Stomach (tissue), 9 donors: Measurements from ENCODE around the gene ERCC6L2. TPM values are rescaled to one million over a fixed set of nuclear protein-coding genes. Genes with fewer than 3 reads are reported as not detected.

ENCODE experiments used
- DNase-seq, 2 donors: peaks; one replicate each; pipeline versions ENCODE4 v3.0.0 to v3.0.0-alpha.2; 2013 to 2019
- H3K27ac ChIP-seq, 5 donors: fragments of 200-600 bp in 4 of 5; sonication (generic) in 4 of 5; one replicate each; pipeline ENCODE4 v1.5.1; 2013 to 2019; ENCODE audit warnings: mild to moderate bottlenecking in 1 of 5, moderate library complexity in 1 of 5
- H3K27me3 ChIP-seq, 3 donors: fragments of 200-600 bp; sonication (generic); one replicate each; pipeline ENCODE4 v1.5.1; 2017 to 2019; ENCODE audit warnings: mixed run types in 1 of 3
- H3K36me3 ChIP-seq, 4 donors: fragments of 200-600 bp; sonication (generic); 1 replicate in 3 of 4; 2 replicates in 1 of 4; pipeline ENCODE4 v1.5.1; 2016 to 2019
- H3K4me1 ChIP-seq, 4 donors: fragments of 200-600 bp; sonication (generic); one replicate each; pipeline ENCODE4 v1.5.1; 2016 to 2019
- H3K4me3 ChIP-seq, 4 donors: fragments of 200-600 bp; sonication (generic) in 3 of 4; one replicate each; pipeline ENCODE4 v1.5.1; 2016 to 2019; ENCODE audit warnings: mild to moderate bottlenecking in 1 of 4
- H3K9me3 ChIP-seq, 4 donors: fragments of 200-600 bp; sonication (generic); one replicate each; pipeline ENCODE4 v1.5.1; 2016 to 2019
- EP300 ChIP-seq: sonication (generic); formaldehyde crosslinking; IDR thresholded peaks from one replicate; pipeline ENCODE4 v1.6.1; 2017; ENCODE audit warnings: antibody characterized with exemption
- POLR2A ChIP-seq, 4 donors: fragments of 450-650 bp; IDR thresholded peaks; one replicate each; pipeline ENCODE4 v1.6.1; 2016; ENCODE audit warnings: antibody characterized with exemption in 4 of 4, control low read depth in 2 of 4, mild to moderate bottlenecking in 1 of 4, moderate library complexity in 1 of 4
- POLR2AphosphoS5 ChIP-seq, 3 donors: sonication (generic); formaldehyde crosslinking; IDR thresholded peaks; one replicate each; pipeline ENCODE4 v1.6.1; 2016; ENCODE audit warnings: antibody characterized with exemption in 3 of 3
- WGBS, 5 donors: extraction: QIAGEN DNeasy Blood & Tissue Kit in 3 of 5; methylation state at CpG; one replicate each; pipeline versions ENCODE4 v1.1.5 to v1.1.7; 2013 to 2018; 5-methylcytosine and 5-hydroxymethylcytosine counted together
- intact Hi-C: fragments of 100-400 bp; cut with DNase I; formaldehyde crosslinking; loops from one replicate; pipeline ENCODE4 v1.15.1; 2023; ENCODE audit warnings: low total_unique reads
- polyA plus RNA-seq, 3 donors: library from polyadenylated mRNA; stranded (reverse); fragments of 200-250 nt; gene quantifications; one replicate each; pipeline ENCODE4 v1.2.3, GENCODE V29; 2013
- total RNA-seq, 5 donors: library from RNA; depleted of rRNA; stranded (reverse); fragments of >200 nt; gene quantifications; one replicate each; pipeline versions ENCODE4 v1.1.0 to v1.2.3, GENCODE V29; 2014 to 2016
- TF ChIP-seq, protein P1 (sequence below), 7 experiments: fragments of 450-650 bp in 4 of 7; fragments of 200-600 bp in 3 of 7; sonication (generic) in 3 of 7; IDR thresholded peaks; one replicate each; pipeline ENCODE4 v1.5.1; 2016 to 2019; ENCODE audit warnings: antibody characterized with exemption in 7 of 7, control low read depth in 2 of 7, mild to moderate bottlenecking in 1 of 7
- donor health status: healthy with polysubstance abuse.
- donor health status: Bipolar disorder and iron deficiency.
- donor health status: healthy.

Gene ERCC6L2
- total and polyA plus RNA-seq, 8 donors, result 3.9 to 218 (median 34.1) TPM

DNA sequence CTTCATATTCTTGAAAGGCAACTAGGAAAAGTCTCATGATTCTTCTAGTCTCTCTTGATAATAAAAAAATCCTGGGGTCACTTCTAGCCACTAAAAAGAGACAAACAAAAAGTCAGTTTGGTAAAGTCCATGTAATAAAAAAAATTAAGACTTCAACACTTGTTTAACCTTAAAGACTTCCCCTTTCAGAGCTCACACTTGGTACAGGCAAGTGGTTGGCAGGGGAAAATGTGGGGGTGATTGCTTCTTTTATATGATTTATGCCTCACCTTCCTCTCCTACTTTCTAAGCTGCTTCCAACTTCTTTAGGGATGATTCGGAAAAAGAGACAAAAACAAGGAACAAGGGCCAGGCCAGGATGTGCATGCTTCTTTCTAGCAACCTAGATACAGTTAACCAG is 5.1 kb upstream of the ERCC6L2 start:
- H3K4me1 ChIP-seq, result peaks cover 4 to 14% (median 10%) of the 10 kb centered on the region in 4 donors
- intact Hi-C loops, result no loop called here
- no peaks in the 10 kb centered on the region for H3K27me3 ChIP-seq
- H3K4me3 ChIP-seq, result no peak overlapping the region
- no peak for TF ChIP-seq EP300
- no peak for TF ChIP-seq POLR2A (IDR thresholded peaks at IDR 0.05)
- TF ChIP-seq, protein P1, sequence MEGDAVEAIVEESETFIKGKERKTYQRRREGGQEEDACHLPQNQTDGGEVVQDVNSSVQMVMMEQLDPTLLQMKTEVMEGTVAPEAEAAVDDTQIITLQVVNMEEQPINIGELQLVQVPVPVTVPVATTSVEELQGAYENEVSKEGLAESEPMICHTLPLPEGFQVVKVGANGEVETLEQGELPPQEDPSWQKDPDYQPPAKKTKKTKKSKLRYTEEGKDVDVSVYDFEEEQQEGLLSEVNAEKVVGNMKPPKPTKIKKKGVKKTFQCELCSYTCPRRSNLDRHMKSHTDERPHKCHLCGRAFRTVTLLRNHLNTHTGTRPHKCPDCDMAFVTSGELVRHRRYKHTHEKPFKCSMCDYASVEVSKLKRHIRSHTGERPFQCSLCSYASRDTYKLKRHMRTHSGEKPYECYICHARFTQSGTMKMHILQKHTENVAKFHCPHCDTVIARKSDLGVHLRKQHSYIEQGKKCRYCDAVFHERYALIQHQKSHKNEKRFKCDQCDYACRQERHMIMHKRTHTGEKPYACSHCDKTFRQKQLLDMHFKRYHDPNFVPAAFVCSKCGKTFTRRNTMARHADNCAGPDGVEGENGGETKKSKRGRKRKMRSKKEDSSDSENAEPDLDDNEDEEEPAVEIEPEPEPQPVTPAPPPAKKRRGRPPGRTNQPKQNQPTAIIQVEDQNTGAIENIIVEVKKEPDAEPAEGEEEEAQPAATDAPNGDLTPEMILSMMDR (IDR thresholded peaks at IDR 0.05), result no peak
- 76 to 100% (median 88%) methylated on average over 1 of the region's 1 CpG for WGBS, 5 donors
- peaks cover 0 to 31% (median 11%) of the 10 kb centered on the region in 4 donors for H3K36me3 ChIP-seq
- H3K9me3 ChIP-seq, result peaks cover 0 to 5% (median 0%) of the 10 kb centered on the region in 4 donors
- DNase-seq, result no peak
- H3K27ac ChIP-seq, result no peak overlapping the region

DNA sequence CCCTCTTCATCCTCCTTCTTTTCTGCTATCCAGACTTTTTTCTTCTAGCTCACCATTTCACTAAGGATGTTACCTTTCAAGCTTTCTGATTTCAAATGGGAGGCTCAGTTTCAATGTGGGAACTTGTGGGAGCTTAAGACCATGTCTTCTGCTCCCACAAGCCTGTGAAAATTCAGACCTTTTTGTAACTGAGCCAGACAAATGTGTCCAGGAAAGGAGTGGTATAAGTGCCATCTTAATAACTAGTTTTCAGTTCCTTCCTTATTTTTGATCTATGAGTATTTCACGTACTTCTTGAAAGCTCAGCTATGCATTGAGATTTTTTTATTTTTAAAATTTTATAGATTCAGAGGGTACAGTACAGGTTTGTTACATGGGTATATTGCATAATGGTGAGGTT is 4.6 kb upstream of the ERCC6L2 start:
- TF ChIP-seq, protein P1 (IDR thresholded peaks at IDR 0.05), result no peak
- TF ChIP-seq EP300 (no peak), POLR2A (IDR thresholded peaks at IDR 0.05) (no peak), POLR2AphosphoS5 (IDR thresholded peaks at IDR 0.05) (no peak)
- intact Hi-C loops, result no loop called here
- WGBS, 5 donors, result 74 to 93% (median 88%) methylated on average over 1 of the region's 1 CpG

DNA sequence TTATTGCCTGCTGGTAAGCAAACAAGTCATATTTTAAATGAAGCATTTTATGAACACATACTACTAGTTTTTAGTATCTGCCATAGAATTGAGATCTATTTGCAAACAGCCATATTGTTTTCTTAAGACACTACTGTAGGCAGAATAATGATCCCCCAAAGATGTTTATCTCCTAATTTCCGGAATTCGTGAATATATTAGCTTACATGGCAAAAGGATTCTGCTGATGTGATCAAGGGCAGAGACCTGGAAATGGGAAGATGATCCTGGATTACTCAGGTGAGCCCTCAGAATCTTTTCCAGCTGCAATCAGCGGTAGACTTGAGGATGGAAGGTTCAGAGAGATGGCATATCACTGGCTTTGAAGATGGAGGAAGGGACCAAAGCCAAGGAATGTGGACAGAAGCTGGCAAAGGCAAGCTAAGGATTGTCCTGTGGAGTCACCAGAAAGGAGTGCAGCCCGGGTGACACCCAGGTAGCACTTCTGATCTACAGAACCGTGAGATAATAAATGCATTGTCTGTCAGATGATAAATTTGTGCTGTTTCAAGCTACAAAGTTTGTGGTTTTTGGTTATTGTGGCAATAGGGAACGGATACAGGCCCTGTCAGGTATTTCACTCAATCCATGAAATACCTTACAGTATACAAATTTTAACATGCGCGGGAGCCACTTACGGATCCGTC is 1.0 kb upstream of the ERCC6L2 start:
- Histone ChIP-seq H3K36me3 (peaks cover 0 to 29% (median 11%) of the 10 kb centered on the region in 4 donors), H3K4me3 (no peak overlapping the region), H3K27me3 (no peaks in the 10 kb centered on the region), H3K9me3 (no peaks in the 10 kb centered on the region), H3K27ac (peak overlapping the region in 1 of 5 donors; percentile 99), H3K4me1 (peaks cover 4 to 14% (median 10%) of the 10 kb centered on the region in 4 donors)
- TF ChIP-seq EP300, result no peak
- TF ChIP-seq, protein P1 (IDR thresholded peaks at IDR 0.05), result no peak
- TF ChIP-seq POLR2AphosphoS5 (IDR thresholded peaks at IDR 0.05), result no peak
- TF ChIP-seq POLR2A (IDR thresholded peaks at IDR 0.05), result no peak
- intact Hi-C loops, result no loop called here
- WGBS, 5 donors, result 18 to 27% (median 25%) methylated on average over 10 of the region's 10 CpGs
- peak in 1 of 2 donors; percentile 38 for DNase-seq

More for the DNA sequence above, 4.6 kb upstream of the ERCC6L2 start:
- Histone ChIP-seq H3K4me1 (peaks cover 4 to 14% (median 10%) of the 10 kb centered on the region in 4 donors), H3K9me3 (peaks cover 0 to 5% (median 0%) of the 10 kb centered on the region in 4 donors), H3K36me3 (peaks cover 0 to 31% (median 11%) of the 10 kb centered on the region in 4 donors), H3K4me3 (no peak overlapping the region), H3K27me3 (no peaks in the 10 kb centered on the region), H3K27ac (no peak overlapping the region)
- DNase-seq, result no peak

DNA sequence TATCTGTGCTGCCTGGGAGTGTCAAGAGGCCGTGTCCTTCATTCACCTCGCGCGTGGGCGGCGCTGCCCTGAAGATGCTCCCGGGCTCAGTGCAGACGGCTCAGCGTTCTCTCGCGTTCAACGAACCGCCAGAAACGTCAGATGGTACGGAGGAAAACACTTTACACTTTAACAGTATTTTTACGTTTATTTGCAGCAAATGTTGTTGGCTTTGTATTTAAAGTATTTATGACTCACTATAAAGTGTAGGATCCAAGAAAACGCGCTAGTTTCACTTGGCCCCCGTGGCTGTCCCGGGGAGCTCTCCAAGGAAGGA is 544 bp upstream of the ERCC6L2 start:
- intact Hi-C loops, result no loop called here
- Histone ChIP-seq H3K9me3 (no peaks in the 10 kb centered on the region), H3K4me1 (peaks cover 4 to 20% (median 11%) of the 10 kb centered on the region in 4 donors), H3K27me3 (no peaks in the 10 kb centered on the region), H3K27ac (peak overlapping the region in 1 of 5 donors; percentile 99), H3K4me3 (no peak overlapping the region), H3K36me3 (peaks cover 0 to 26% (median 9%) of the 10 kb centered on the region in 4 donors)
- no peak for TF ChIP-seq POLR2A (IDR thresholded peaks at IDR 0.05)
- TF ChIP-seq, protein P1 (IDR thresholded peaks at IDR 0.05), result no peak
- TF ChIP-seq POLR2AphosphoS5 (IDR thresholded peaks at IDR 0.05), result no peak
- TF ChIP-seq EP300, result no peak
- 0 to 1% (median 0%) methylated on average over 20 of the region's 20 CpGs for WGBS, 5 donors
- DNase-seq, result peak; percentile 44 to 84
